Left forelimb (tissue), 1 donor: ENCODE measurements around the gene RUNDC3A.
"Not testable (repeated sequence)": the region's sequence is repeated elsewhere in the genome, so short reads cannot be mapped to it uniquely, and the experiment has no call there.

Source experiments
- DNase-seq: peaks from one replicate; pipeline ENCODE4 v3.0.0-alpha.2; 2018; ENCODE audit warnings: low spot score

Gene RUNDC3A

DNA sequence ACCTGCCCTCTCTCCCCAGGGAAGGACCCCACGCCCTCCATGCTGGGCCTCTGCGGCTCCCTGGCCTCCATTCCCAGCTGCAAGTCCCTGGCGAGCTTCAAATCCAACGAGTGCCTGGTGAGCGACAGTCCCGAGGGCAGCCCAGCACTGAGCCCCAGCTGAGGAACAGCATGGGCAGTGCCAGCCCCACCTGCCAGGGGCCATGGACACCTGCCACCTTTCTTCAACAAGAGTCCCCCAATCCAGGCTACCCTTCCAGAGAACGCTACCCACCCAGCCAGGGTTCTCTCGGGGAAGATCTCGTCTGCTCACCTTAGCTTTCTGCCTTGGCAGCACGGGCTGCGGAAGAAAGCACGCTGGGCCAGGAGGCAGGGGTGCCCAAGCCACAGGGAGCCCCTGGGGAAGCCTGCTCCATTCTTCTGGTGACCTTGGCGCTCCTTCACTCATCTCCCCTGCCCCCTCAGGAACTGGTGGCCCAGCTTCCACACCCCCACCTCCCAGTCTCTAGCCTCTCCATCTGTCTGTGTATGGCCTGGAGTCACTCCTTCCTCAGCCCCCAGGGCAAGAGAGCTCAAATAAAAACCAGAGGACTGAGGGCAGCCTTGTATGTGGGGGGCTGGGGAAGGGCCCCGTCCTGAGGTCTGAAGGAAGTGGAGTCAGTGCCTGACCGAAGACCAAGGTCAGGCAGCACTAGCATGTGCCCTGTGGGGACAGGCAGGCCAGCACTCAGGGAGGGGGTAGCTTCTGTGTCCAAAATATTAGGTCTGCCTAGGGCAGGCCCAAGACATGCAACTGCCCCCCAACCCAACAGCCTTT, 9.9 kb downstream of the RUNDC3A start:
- no peak for DNase-seq

DNA sequence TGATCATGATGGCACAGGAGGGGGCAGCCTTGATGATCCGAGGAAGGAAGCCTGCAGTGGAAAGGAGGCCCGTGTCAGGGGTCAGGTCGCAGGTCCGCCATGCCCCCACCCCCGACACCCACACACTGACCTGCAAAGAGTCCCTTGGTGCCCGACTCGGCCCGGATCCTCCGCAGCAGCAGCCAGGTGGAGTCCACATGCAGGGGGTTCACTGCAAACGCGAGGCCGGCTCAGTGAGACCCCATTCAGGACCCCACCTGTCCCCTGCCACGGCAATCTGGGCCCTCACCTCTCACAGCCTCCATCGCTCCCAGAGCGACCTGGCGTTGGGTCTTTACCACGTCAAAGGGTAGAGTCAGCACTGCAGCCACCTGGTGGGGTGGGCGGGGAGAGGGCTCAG, 11.7 kb downstream of the RUNDC3A start:
- no peak for DNase-seq

DNA sequence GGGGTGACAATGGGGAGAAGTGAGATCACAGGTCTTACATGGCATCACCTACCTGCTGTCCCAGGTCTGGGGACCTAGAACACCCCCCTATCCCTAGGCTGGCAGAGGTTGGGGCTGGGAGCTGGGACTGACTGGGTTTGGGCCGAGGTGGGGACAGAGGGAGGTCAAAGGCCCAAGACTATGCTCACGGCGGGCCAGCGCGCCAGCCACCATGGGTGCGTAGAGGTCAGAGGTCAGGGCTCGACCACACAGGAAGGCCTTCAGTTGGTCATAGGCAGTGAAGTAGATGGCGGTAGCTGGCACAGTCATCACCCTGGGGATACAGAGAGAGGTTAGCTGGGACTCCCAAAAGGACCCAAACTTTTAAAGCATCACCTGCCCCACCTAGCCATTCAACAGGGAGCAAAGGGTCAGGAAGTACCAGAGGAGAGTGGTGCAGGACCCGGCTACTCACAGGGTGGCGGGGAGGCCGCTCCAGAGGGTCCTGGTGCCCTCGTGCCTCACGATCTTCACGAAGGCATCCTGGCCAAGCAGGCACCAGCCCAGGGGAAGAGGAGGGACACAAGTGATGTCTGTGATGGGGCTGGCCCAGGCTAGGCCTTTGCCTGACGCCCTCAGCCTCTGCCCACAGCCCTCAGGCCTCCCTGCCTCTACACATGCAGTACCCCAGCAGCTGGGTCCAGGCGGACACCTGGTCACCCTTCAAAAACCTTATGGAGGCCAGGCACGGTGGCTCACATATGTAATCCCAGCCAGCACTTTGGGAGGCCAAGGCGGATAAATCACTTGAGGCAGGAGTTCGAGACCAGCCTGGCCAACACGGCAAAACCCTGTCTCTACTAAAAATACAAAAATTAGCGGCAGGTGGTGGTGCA, 13.1 kb downstream of the RUNDC3A start:
- no peak for DNase-seq

DNA sequence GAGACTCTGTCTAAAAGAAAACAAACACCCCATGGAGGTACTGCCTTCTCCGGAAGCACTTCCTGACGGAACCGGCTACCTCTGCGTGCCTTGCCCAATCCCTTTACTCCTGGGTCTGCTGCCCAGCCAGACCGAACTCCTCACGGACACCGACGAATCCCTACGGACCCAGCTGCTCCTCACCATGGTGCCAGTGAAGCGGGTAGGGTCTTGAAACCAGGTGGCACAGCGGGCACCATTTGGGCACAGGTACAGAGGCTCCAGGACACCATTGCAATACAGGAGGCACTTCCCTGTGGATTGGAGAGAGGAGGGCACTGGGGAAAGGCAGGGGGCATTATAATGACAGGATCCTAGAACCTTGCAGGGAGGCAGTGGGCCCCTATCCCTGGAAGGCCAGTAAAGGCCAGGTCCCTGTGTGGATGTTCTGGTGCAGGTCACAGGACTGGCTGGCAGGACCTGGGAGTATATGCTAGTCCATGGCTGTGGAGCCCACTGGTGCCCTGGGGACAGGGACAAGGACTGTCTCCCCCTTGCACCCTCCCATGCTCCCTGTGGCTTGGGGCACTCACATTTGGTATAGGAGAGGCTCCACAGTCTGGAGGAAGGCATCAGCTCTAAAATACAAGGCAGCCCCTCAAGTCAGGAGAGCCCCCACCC, 14.0 kb downstream of the RUNDC3A start:
- DNase-seq = no peak

DNA sequence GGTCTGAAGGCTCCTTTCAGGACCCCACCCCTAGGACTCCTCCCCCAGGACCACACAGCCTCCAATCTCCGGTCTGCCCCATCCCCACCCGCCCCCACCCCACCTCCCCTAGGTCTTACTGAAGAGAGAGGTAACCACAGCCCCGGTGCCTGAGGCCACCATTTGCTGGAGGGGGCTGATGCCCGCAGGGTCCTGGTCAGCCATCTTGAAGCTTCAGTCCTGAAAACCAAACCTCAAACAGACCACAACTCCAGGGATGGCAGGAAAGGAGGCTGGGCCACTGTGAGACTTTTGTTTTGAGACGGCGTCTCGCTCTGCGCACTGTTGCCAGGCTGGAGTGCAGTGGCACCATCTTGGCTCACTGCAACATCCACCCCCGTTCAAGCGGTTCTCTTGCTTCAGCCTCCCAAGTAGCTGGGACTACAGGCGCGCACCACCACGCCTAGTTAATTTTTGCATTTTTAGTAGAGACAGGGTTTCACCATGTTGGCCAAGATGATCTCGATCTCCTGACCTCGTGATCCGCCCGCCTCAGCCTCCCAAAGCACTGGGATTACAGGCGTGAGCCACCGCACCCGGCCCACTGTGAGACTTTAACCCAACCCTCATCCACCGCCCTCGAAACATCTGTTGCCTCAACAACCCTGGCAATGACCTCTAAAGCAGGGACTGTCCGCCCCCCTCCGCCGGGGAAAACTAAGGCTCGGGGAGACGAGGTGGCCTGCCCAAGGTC, 15.1 kb downstream of the RUNDC3A start:
- DNase-seq = no peak

DNA sequence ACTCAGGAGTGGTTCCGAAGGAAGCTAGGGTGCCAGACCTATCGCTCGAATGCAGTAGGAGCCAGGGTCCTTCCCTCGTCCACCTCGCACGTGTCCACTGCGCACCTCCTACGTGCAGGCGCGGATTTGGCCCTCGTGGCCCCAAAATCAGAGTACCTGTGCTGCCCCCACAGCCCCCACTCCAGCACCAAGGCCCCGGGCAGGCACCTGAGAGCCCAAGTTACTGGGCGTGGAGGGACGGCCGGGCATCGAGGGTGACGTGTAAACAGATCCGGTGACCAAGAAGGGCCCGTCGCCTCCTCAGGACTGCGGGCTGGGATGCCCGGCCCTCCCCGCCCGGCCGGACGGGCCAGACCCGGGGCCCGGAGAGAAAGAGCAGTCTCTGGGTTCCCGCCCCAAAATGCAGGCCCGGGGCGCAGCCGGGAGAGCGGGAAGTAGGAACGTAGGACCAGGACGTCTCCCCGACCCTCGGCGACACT, 15.7 kb downstream of the RUNDC3A start:
- DNase-seq = no peak

DNA sequence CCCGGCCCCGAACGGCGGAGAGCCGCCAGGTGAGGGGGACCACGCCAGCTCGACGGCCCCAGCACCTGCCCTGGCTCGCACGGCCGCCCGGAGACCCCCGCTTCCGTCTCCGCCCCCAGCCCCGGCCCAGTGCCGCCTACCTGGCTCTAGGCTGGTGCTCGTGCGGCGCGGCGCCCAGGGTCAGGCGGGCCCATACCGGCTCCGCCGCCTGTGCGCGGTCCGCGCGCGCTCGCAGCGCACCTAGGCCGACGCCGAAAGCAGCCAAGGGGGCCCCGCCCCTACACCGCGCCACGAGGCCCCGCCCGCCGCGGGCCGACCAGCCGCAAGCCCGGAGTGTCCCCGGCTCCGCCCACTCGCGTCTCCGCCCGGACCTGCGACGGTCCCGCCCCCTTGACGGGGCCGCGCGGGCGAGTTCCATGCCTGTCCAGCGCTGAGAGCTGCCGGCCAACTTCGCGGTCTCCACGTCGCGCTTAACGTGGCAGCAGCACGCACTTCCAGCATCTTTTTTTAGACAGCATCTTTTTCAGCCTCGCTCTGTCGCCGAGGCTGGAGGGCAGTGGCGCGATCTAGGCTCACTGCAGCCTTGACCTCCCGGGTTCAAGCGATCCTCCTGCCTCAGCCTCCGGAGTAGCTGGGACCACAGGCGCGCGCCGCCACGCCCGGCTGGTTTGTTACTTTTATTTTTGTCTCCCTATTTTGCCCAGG, 16.3 kb downstream of the RUNDC3A start, which contains the start of gene SLC25A39:
TSS of gene SLC25A39 (minus strand) at position 253 of the 705 bp plus-strand sequence. CDS start 1,261 bp downstream, outside the sequence.
- peak; percentile 98 for DNase-seq

DNA sequence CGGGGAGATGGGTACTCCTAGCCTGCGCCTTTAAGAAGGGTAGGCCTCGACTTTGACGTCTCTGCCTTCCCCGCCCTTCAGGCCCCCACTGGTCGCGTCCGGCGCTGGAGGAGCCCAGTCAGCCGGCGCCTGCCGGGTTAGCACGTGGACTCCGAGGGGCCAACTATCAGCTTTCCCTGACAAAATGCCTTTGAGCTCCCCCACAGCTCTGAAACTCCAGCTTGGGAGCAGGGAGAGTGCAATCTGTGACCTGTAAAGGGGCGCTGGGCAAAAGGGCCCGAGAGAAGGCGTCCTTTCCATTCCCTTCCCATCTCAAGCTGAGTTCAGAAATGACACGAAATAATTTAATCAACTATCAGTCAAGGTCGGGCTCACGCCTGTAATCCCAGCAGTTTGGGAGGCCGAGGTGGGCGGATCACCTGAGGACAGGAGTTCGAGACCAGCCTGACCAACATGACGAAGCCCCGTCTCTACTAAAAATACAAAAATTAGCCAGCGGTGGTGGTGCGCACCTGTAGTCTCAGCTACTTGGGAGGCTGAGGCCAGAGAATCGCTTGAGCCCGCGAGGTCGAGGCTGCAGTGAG, 18.6 kb downstream of the RUNDC3A start:
- peak; percentile 95 for DNase-seq

DNA sequence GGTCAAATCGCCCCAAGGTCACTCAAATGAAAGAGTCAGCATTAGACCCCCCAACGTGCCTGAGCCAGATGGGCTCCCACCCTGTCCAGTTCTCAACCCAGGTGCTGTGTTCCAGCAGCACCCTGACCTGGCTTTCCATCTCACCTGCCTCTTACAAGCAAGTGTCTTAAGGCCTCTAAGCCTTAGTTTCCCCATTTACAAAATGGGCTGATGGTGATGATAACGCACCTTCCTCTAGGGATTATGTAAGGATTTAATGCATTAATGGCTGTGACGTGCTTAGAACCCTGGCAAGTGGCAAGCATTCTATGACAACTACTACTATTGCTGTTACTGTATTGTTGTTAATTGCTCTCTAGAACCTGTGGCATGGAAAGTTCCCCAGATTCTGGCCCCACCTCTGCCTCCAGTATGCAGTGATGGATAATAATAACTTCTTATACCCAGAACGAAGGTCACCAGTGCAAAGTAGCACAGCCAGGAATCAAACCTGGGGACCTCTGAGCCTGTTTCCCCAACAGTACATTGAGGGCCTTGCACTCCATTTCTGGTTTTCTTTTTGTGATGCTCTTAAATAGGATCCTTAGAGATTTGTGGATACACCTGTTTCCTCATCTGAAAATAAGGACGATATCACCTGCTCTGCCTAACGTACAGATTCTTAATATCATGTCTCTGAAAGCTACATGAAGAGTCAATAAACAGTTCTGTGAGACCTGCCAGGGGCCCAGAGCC, 19.5 kb downstream of the RUNDC3A start:
- DNase-seq = no peak

DNA sequence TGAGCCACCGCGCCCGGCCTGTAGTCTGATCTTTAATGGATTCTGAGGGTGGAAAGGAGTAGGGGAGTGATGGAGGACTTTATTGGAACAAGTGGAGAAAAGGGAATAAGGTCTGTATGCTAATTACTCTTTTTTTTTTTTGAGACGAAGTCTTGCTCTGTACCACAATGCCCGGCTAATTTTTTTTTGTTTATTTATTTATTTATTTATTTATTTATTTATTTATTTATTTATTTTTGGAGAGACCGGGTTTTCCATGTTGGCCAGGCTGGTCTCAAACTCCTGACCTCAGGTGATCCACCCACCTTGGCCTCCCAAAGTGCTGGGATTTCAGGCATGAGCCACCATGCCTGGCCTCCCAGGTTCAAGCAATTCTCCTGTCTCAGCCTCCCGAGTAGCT, 21.1 kb downstream of the RUNDC3A start:
- not testable (repeated sequence) for DNase-seq

DNA sequence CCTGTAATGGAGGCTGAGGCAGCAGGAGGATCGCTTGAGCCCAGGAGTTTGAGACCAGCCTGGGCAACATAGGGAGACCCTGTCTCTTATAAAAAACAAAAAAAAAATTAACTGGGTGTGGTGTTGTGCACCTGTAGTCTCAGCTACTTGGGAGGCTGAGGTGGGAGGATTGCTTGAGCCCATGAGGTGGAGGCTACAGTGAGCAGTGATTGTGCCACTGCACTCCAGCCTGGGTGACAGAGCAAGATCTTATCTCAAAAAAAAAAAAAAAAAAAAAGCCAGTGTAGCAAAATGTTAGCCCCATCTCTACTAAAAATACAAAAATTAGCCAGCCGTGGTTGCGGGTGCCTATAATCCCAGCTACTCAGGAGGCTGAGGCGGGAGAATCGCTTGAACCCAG, 21.9 kb downstream of the RUNDC3A start:
- DNase-seq = not testable (repeated sequence)

DNA sequence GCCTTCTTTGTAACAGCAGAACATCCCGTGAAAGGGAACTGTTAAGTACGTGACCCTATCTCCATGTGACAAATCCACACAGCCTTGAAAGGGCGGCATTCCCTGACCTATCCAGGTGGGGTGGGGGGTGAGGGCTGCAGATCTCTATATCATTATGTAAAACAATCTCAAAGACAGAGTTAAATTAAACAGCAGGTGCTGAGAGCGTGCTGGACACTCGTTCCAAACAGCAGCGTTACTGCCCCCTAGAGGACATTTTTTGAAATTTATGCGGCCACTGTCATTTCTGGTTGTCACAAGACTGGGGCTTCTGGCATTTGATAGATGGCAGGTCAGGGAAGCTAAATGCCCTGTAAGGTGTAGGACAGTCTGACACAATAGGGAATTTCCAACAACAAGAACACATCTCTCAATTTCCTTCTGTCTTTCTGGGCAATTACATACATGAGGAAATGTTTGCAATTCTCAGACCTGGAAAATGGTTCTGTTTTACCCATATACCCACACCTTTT, 22.9 kb downstream of the RUNDC3A start:
- DNase-seq = peak; percentile 72

DNA sequence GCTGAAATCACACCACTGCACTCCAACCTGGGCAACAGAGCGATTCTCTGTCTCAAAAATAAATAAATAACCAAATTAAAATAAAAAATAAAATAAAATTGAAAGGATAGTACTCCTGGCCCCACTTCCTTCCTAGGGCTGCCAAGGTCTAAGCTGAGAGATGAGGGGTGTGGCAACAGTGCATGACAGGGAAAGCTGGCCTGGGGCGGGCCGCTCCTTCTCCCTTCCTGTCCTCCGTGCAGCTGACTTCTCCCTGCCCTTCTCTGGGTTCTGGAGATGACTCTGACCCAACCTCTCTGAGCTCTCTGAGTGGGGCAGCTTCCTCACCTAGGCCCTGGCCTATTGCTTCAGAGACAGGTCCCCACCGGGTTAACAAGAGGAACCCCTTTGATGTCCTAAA, 25.0 kb downstream of the RUNDC3A start:
- no peak for DNase-seq

DNA sequence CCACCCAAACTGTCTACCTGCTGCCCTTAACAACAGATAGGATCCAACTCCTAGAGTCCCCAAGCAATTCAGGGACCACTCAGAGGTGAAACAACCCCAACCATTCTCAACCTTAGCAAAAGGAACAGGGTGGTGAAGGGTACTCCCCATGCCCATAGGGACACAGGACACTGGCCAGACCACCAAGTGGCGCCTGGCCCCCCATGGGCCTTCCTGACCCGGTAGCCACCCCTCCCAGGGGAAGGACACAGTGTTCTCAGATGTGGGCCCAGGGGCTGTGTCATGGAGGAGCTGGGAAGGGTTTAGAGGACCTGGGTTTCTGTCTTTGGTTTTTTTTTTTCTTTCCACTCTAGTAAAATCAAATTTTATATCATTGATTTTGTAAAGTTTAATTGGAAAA, 25.9 kb downstream of the RUNDC3A start:
- no peak for DNase-seq

DNA sequence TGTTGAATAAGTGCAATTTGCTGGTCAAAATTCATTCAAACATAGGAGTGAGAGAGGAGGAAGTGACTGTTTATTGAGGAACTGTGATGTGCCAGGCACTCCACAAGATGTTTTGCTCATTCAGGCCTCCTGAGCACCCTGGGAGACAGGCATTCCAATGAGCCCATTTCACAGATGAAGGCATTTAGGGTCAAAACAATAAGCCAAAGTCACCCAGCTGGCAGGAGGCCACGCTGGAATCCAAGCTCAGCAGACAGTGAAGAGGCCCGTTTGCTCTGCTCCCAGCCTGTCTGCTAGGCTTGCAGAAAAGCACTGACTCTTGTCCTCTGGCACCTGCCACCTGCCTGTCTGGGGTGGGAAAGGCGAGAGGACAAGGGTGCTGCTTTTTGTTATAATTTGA, 26.3 kb downstream of the RUNDC3A start:
- no peak for DNase-seq

DNA sequence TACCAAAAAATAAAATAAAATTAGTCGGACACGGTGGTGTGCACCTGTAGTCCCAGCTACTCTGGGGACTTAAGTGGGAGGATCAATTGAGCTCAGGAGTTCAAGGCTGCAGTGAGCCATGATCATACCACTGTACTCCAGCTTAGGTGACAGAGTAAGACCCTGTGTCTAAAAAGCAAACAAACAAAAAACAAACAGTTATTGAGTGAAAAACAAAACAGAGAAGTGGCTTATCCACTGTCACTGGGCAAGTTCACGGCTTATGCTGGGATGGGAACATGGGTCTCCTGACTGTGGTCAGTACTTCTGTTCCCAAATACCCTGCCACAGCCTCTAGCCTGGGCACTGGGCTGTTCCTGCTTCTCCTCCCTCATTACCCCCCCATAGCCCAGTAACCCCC, 27.2 kb downstream of the RUNDC3A start:
- no peak for DNase-seq

DNA sequence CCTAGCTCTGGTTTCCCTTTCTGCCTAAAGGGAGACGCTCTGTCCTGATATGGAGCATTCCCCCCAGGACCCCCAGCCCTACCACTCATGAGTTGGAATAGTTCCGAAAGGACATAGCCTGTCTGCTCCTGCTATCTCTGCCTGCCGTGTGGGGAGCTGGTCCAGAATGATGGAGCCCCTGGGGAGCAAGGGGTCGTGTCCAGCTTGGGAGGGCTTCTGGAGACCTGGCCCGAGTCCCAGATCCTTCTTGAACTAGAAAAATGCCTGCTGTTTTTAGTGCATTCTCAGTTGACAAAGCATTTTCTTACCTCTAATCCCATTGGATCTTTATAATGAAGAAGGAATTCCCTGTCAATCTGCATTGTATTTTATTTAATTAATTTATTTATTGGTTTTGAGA, 27.6 kb downstream of the RUNDC3A start:
- no peak for DNase-seq

DNA sequence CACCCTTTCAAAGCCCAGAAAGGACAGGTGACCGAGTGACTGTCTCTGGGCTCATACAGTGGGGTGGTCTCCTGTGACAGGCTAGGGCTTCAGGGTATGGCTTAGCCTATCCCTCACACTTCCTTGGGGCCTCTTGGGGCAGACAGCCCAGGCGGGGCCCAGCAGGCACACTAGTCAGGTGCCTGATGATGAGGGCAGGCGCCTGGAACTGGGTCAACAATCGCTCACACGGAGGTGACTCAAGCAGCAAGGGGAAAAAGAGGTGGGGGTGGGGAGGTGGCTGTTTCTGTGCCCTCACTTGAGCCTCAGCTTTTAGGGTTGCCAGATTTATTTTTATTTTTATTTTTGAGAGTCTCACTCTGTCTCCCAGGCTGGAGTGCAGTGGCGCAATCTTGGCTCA, 30.3 kb downstream of the RUNDC3A start:
- DNase-seq = no peak

DNA sequence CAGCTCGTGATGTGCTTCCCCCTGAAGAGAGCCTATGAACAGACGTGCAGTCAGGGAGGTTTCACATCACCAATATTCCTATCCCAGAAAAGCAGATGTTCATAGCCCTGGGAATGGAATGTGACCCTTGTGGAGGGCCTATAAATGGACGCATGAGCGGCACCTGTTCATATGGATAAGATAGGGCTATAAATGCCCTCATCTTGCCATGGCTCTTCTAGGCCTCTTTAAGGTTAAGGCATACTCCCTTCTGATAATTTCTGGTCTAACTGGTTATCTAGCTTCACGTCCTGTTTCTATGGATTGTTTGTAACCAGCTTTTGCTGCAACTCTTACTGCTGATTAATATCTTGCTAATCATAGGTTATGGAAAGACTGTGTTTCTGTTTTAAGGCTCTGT, 32.2 kb downstream of the RUNDC3A start:
- DNase-seq = not testable (repeated sequence)
